Parathyroid adenoma (tissue), 2 donors: ENCODE results near the gene SIDT1.

Experiments
- H2AFZ ChIP-seq: fragments of 300-600 bp; sonication (generic); one replicate; pipeline ENCODE4 v1.7.0; 2017; ENCODE audit warnings: antibody characterized with exemption, mild to moderate bottlenecking
- H3K27ac ChIP-seq: fragments of 300-600 bp; sonication (generic); one replicate; pipeline ENCODE4 v1.7.0; 2017
- H3K27me3 ChIP-seq: fragments of 300-600 bp; sonication (generic); one replicate; pipeline ENCODE4 v1.7.0; 2017; ENCODE audit warnings: low read length; ENCODE audit not compliant: control insufficient read depth, insufficient read depth
- H3K36me3 ChIP-seq: fragments of 300-600 bp; sonication (generic); one replicate; pipeline ENCODE4 v1.7.0; 2017; ENCODE audit warnings: low read length; ENCODE audit not compliant: control insufficient read depth, insufficient read depth
- H3K4me1 ChIP-seq: fragments of 300-600 bp; sonication (generic); one replicate; pipeline ENCODE4 v1.7.0; 2017; ENCODE audit warnings: control low read depth
- H3K4me2 ChIP-seq: fragments of 300-600 bp; sonication (generic); one replicate; pipeline ENCODE4 v1.7.0; 2017; ENCODE audit warnings: low read length
- H3K4me3 ChIP-seq: fragments of 300-600 bp; sonication (generic); one replicate; pipeline ENCODE4 v1.7.0; 2017; ENCODE audit warnings: low read depth, low read length
- H3K79me2 ChIP-seq: fragments of 300-600 bp; sonication (generic); one replicate; pipeline ENCODE4 v1.7.0; 2017; ENCODE audit warnings: control low read depth
- H3K9ac ChIP-seq: fragments of 300-600 bp; sonication (generic); one replicate; pipeline ENCODE4 v1.7.0; 2017; ENCODE audit warnings: mild to moderate bottlenecking
- H3K9me3 ChIP-seq: fragments of 300-600 bp; sonication (generic); one replicate; pipeline ENCODE4 v1.7.0; 2017; ENCODE audit warnings: low read length; ENCODE audit not compliant: control insufficient read depth
- TF ChIP-seq, protein P1 (sequence below): fragments of 300-600 bp; sonication (generic); IDR thresholded peaks from one replicate; pipeline ENCODE4 v1.7.0; 2017; ENCODE audit warnings: antibody characterized with exemption, mild to moderate bottlenecking
- donor health status: primary hyperparathyroidism.

The SIDT1 gene

DNA sequence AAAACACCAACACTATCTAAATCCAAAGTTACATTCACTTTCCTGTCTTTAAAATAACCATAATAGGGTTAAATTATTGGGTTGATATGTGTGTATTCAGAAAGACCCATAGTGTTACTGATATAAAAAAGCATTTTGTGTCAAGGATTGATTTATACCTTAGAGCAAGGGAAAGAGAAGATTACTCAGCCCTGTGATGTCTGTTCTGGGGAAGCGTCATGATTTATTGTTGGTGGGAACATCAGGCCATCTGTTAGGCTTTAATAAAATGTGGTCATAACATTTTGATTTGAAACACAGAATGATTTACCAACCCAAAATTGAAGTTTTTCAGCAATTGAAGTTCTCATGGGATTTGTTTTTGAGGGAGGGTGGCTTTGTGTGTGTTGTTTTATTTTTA is 33.2 kb downstream of the SIDT1 start:
- H2AFZ ChIP-seq: no peak overlapping the region
- no peak overlapping the region for H3K4me3 ChIP-seq
- H3K9ac ChIP-seq: no peak overlapping the region
- no peak overlapping the region for H3K4me2 ChIP-seq
- H3K9me3 ChIP-seq: no peaks in the 10 kb centered on the region
- H3K4me1 ChIP-seq: no peaks in the 10 kb centered on the region
- TF ChIP-seq, protein P1, sequence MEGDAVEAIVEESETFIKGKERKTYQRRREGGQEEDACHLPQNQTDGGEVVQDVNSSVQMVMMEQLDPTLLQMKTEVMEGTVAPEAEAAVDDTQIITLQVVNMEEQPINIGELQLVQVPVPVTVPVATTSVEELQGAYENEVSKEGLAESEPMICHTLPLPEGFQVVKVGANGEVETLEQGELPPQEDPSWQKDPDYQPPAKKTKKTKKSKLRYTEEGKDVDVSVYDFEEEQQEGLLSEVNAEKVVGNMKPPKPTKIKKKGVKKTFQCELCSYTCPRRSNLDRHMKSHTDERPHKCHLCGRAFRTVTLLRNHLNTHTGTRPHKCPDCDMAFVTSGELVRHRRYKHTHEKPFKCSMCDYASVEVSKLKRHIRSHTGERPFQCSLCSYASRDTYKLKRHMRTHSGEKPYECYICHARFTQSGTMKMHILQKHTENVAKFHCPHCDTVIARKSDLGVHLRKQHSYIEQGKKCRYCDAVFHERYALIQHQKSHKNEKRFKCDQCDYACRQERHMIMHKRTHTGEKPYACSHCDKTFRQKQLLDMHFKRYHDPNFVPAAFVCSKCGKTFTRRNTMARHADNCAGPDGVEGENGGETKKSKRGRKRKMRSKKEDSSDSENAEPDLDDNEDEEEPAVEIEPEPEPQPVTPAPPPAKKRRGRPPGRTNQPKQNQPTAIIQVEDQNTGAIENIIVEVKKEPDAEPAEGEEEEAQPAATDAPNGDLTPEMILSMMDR: no peak
- H3K36me3 ChIP-seq: no peaks in the 10 kb centered on the region
- H3K27ac ChIP-seq: no peak overlapping the region
- H3K27me3 ChIP-seq: no peaks in the 10 kb centered on the region
- H3K79me2 ChIP-seq: no peaks in the 10 kb centered on the region

DNA sequence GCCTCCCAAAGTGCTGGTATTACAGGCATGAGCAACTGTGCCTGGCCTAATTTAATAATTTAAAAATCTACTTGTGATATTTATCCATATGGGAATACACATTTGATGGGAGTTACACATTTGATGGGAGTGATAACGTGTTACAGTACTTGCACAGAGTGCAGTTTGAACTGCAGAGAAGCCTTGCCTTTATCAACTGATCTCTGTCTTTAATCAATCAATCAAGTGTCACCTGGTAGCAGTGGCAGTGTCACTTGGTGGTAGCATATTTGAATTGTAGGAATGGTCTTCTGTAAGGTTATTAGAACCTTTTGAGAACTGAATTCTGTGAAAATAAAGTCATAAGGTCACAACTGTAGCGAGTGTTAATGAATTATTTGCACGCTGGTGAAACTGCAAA is 37.8 kb downstream of the SIDT1 start:
- H3K27ac ChIP-seq: no peak overlapping the region

DNA sequence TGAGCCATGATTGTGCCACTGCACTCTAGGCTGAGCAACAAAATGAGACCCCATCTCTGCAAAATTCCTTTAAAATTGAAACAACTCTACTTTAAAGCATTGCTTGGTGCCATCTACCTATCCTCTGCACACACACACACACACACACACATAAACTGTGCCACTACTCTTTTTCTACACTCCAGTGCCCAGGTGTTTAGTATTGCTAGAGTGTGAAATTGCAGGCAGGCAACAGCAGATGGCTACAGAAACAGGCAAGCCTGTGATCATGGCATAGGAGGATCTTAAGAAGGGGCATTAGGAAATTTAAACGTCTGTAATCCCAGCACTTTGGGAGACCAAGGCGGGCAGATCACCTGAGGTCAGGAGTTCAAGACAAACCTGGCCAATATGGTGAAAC is 39.0 kb downstream of the SIDT1 start:
- Histone ChIP-seq H3K9ac (no peak overlapping the region), H3K36me3 (no peaks in the 10 kb centered on the region), H3K4me3 (no peak overlapping the region), H3K4me1 (peaks cover 15% of the 10 kb centered on the region), H3K4me2 (no peak overlapping the region), H2AFZ (no peak overlapping the region), H3K27ac (no peak overlapping the region), H3K79me2 (no peaks in the 10 kb centered on the region), H3K9me3 (no peaks in the 10 kb centered on the region), H3K27me3 (no peaks in the 10 kb centered on the region)
- TF ChIP-seq, protein P1: no peak

More for the DNA sequence above, 37.8 kb downstream of the SIDT1 start:
- Histone ChIP-seq H3K4me2 (no peak overlapping the region), H3K27me3 (no peaks in the 10 kb centered on the region), H2AFZ (no peak overlapping the region), H3K79me2 (no peaks in the 10 kb centered on the region), H3K9ac (no peak overlapping the region), H3K4me3 (no peak overlapping the region), H3K9me3 (no peaks in the 10 kb centered on the region), H3K4me1 (peaks cover 12% of the 10 kb centered on the region), H3K36me3 (no peaks in the 10 kb centered on the region)
- TF ChIP-seq, protein P1: no peak

DNA sequence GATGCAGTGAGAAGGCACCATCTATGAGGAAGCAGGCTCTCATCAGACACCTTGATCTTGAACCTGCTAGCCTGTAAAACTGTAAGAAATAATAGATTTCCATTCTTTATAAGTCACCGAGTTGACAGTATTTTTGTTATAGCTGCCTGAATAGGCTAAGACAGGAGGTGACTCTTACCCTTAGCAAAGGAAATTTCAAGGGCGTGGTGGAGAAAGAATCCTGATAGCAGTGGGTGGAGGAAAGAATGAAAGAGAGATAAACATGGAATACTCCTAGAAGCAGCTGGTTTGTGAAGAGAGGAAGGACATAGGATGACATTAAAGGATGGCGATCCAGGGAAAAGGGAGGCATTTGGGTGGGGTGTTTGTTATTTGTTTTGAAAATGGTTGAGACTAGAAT is 41.4 kb downstream of the SIDT1 start:
- Histone ChIP-seq H3K79me2 (no peaks in the 10 kb centered on the region), H3K9me3 (no peaks in the 10 kb centered on the region), H3K27ac (no peak overlapping the region), H3K27me3 (no peaks in the 10 kb centered on the region), H3K4me1 (peaks cover 15% of the 10 kb centered on the region), H3K4me2 (no peak overlapping the region), H3K9ac (no peak overlapping the region), H3K36me3 (no peaks in the 10 kb centered on the region), H3K4me3 (no peak overlapping the region), H2AFZ (no peak overlapping the region)
- TF ChIP-seq, protein P1: no peak

DNA sequence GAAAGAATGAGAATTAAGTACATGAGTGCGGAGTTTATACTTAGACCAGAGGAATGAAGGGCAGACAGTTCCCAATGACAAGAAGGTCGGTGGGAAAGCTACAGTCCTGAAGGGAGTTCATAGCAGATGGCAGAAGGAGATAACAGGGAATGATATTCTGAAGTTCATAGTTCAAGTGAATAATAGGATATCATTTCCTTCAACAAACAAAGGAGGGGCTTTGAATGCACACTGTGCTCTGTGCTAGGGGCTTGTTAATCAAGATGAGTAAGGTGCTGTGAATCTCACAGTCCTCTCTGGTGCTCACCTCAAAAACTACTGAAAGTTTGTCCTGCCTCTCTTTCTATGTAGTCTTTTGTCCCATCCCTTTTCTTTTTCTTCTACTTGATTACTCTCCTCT is 41.9 kb downstream of the SIDT1 start:
- H3K9ac ChIP-seq: no peak overlapping the region
- no peak overlapping the region for H3K4me3 ChIP-seq
- peaks cover 15% of the 10 kb centered on the region for H3K4me1 ChIP-seq
- no peak overlapping the region for H3K4me2 ChIP-seq
- no peaks in the 10 kb centered on the region for H3K9me3 ChIP-seq
- no peaks in the 10 kb centered on the region for H3K36me3 ChIP-seq
- no peaks in the 10 kb centered on the region for H3K27me3 ChIP-seq
- no peak overlapping the region for H3K27ac ChIP-seq
- no peaks in the 10 kb centered on the region for H3K79me2 ChIP-seq
- peak overlapping the region; percentile 61 for H2AFZ ChIP-seq
- TF ChIP-seq, protein P1: no peak
